ENCODE data around the gene F2R. TPM values are rescaled to one million over a fixed set of nuclear protein-coding genes. Genes with fewer than 3 reads are reported as not detected.

The F2R gene
- total and polyA plus RNA-seq, 2 experiments from 2014 or later, result 4.4 to 5.3 TPM

GRCh38 chr5:76744632-76745031, 28.7 kb downstream of the F2R start:
- H3K27me3 ChIP-seq (replicated peaks; ENCODE audit: insufficient read depth), result no peaks in the 10 kb centered on the region
- no peaks in the 10 kb centered on the region for H3K9me3 ChIP-seq (ENCODE audit: low read depth)
- H3K36me3 ChIP-seq (ENCODE audit: low read depth), result no peaks in the 10 kb centered on the region
- H3K4me2 ChIP-seq (ENCODE audit: unreplicated experiment), result no peak overlapping the region
- no peaks in the 10 kb centered on the region for H4K20me1 ChIP-seq (ENCODE audit: insufficient read depth)
- H3F3A ChIP-seq (ENCODE audit: insufficient read depth), result 0 out of 2 replicates have a peak, but pooled peaks cover 4% of the 10 kb centered on the region
- H3K9me2 ChIP-seq (ENCODE audit: insufficient read depth), result no peaks in the 10 kb centered on the region
- H3K9ac ChIP-seq, result no peak overlapping the region
- 70 to 78% methylated on average over 2 of the region's 2 CpGs for WGBS, 2 experiments (ENCODE audit: low coverage in 1 of 2, low lambda C conversion rate in 2 of 2, missing lambda C conversion rate in 2 of 2)
- DNase-seq, result no peak
- H3K27ac ChIP-seq, result no peak overlapping the region
- in situ Hi-C loops (cut with MboI), result no loop called here
- no peaks in the 10 kb centered on the region for H3K4me1 ChIP-seq (ENCODE audit: insufficient read depth)
- no peaks in the 10 kb centered on the region for H3K79me2 ChIP-seq (ENCODE audit: insufficient read depth)
- TF ChIP-seq EZH2phosphoT487 (IDR thresholded peaks at IDR 0.05; ENCODE audit: insufficient read depth, low read depth) (no peak), EZH2 (IDR thresholded peaks at IDR 0.05; ENCODE audit: insufficient read depth, poor library complexity, severe bottlenecking) (no peak)
- no peak overlapping the region for H2AFZ ChIP-seq
- H3K4me3 ChIP-seq, result no peak overlapping the region

- DNase-seq, result no peak
- Histone ChIP-seq H3K4me3 (no peak overlapping the region), H3K4me1 (ENCODE audit: insufficient read depth) (no peaks in the 10 kb centered on the region), H3K4me2 (ENCODE audit: unreplicated experiment) (no peak overlapping the region), H3K9ac (no peak overlapping the region), H3K79me2 (ENCODE audit: insufficient read depth) (no peaks in the 10 kb centered on the region), H3K27me3 (replicated peaks; ENCODE audit: insufficient read depth) (no peaks in the 10 kb centered on the region), H3K27ac (no peak overlapping the region), H3K9me3 (ENCODE audit: low read depth) (no peaks in the 10 kb centered on the region), H3K36me3 (ENCODE audit: low read depth) (no peaks in the 10 kb centered on the region), H3F3A (ENCODE audit: insufficient read depth) (0 out of 2 replicates have a peak, but pooled peaks cover 4% of the 10 kb centered on the region), H4K20me1 (ENCODE audit: insufficient read depth) (no peaks in the 10 kb centered on the region), H2AFZ (no peak overlapping the region), H3K9me2 (ENCODE audit: insufficient read depth) (no peaks in the 10 kb centered on the region)
- WGBS, 2 experiments (ENCODE audit: low coverage in 1 of 2, low lambda C conversion rate in 2 of 2, missing lambda C conversion rate in 2 of 2), result 77 to 82% methylated on average over 3 of the region's 3 CpGs
- TF ChIP-seq EZH2 (IDR thresholded peaks at IDR 0.05; ENCODE audit: insufficient read depth, poor library complexity, severe bottlenecking), result no peak
- TF ChIP-seq EZH2phosphoT487 (IDR thresholded peaks at IDR 0.05; ENCODE audit: insufficient read depth, low read depth), result no peak
- in situ Hi-C loops (cut with MboI), result no loop called here
These were observed 29.7 kb downstream of the F2R start for GRCh38 chr5:76745670-76746069.

- Histone ChIP-seq H2AFZ (no peak overlapping the region), H3K9ac (no peak overlapping the region), H3K9me2 (ENCODE audit: insufficient read depth) (no peaks in the 10 kb centered on the region), H3K9me3 (ENCODE audit: low read depth) (no peaks in the 10 kb centered on the region), H4K20me1 (ENCODE audit: insufficient read depth) (no peaks in the 10 kb centered on the region), H3F3A (ENCODE audit: insufficient read depth) (0 out of 2 replicates have a peak, but pooled peaks cover 4% of the 10 kb centered on the region), H3K4me2 (ENCODE audit: unreplicated experiment) (no peak overlapping the region), H3K27me3 (replicated peaks; ENCODE audit: insufficient read depth) (no peaks in the 10 kb centered on the region), H3K4me3 (no peak overlapping the region), H3K79me2 (ENCODE audit: insufficient read depth) (no peaks in the 10 kb centered on the region), H3K4me1 (ENCODE audit: insufficient read depth) (no peaks in the 10 kb centered on the region), H3K36me3 (ENCODE audit: low read depth) (no peaks in the 10 kb centered on the region), H3K27ac (no peak overlapping the region)
- in situ Hi-C loops (cut with MboI), result no loop called here
- 82 to 87% methylated on average over 2 of the region's 2 CpGs for WGBS, 2 experiments (ENCODE audit: low coverage in 1 of 2, low lambda C conversion rate in 2 of 2, missing lambda C conversion rate in 2 of 2)
- TF ChIP-seq EZH2 (IDR thresholded peaks at IDR 0.05; ENCODE audit: insufficient read depth, poor library complexity, severe bottlenecking) (no peak), EZH2phosphoT487 (IDR thresholded peaks at IDR 0.05; ENCODE audit: insufficient read depth, low read depth) (no peak)
- DNase-seq, result no peak
These were observed 30.8 kb downstream of the F2R start for GRCh38 chr5:76746677-76747076.

- TF ChIP-seq EZH2phosphoT487 (IDR thresholded peaks at IDR 0.05; ENCODE audit: insufficient read depth, low read depth) (no peak), EZH2 (IDR thresholded peaks at IDR 0.05; ENCODE audit: insufficient read depth, poor library complexity, severe bottlenecking) (no peak)
- Histone ChIP-seq H3K9me2 (ENCODE audit: insufficient read depth) (no peaks in the 10 kb centered on the region), H3K79me2 (ENCODE audit: insufficient read depth) (no peaks in the 10 kb centered on the region), H3K9me3 (ENCODE audit: low read depth) (no peaks in the 10 kb centered on the region), H3K36me3 (ENCODE audit: low read depth) (no peaks in the 10 kb centered on the region), H3K27me3 (replicated peaks; ENCODE audit: insufficient read depth) (no peaks in the 10 kb centered on the region), H2AFZ (no peak overlapping the region), H3K9ac (no peak overlapping the region), H3K4me3 (no peak overlapping the region), H3F3A (ENCODE audit: insufficient read depth) (0 out of 2 replicates have a peak, but pooled peaks cover 3% of the 10 kb centered on the region), H3K27ac (no peak overlapping the region), H4K20me1 (ENCODE audit: insufficient read depth) (no peaks in the 10 kb centered on the region), H3K4me2 (ENCODE audit: unreplicated experiment) (no peak overlapping the region), H3K4me1 (ENCODE audit: insufficient read depth) (no peaks in the 10 kb centered on the region)
- no peak for DNase-seq
- WGBS, 2 experiments (ENCODE audit: low coverage in 1 of 2, low lambda C conversion rate in 2 of 2, missing lambda C conversion rate in 2 of 2), result 94% methylated on average over 13 of the region's 13 CpGs
- in situ Hi-C loops (cut with MboI), result no loop called here
These were observed 31.8 kb downstream of the F2R start for GRCh38 chr5:76747706-76748105.

- no peaks in the 10 kb centered on the region for H3K4me1 ChIP-seq (ENCODE audit: insufficient read depth)
- no peak overlapping the region for H3K9ac ChIP-seq
- no peak overlapping the region for H2AFZ ChIP-seq
- WGBS, 2 experiments (ENCODE audit: low coverage in 1 of 2, low lambda C conversion rate in 2 of 2, missing lambda C conversion rate in 2 of 2), result 80 to 81% methylated on average over 5 of the region's 5 CpGs
- H3K36me3 ChIP-seq (ENCODE audit: low read depth), result no peaks in the 10 kb centered on the region
- TF ChIP-seq EZH2 (IDR thresholded peaks at IDR 0.05; ENCODE audit: insufficient read depth, poor library complexity, severe bottlenecking) (no peak), EZH2phosphoT487 (IDR thresholded peaks at IDR 0.05; ENCODE audit: insufficient read depth, low read depth) (no peak)
- H3K79me2 ChIP-seq (ENCODE audit: insufficient read depth), result no peaks in the 10 kb centered on the region
- 0 out of 2 replicates have a peak, but pooled peaks cover 7% of the 10 kb centered on the region for H3K27me3 ChIP-seq (replicated peaks; ENCODE audit: insufficient read depth)
- H3K9me2 ChIP-seq (ENCODE audit: insufficient read depth), result no peaks in the 10 kb centered on the region
- no peak for DNase-seq
- H3K9me3 ChIP-seq (ENCODE audit: low read depth), result no peaks in the 10 kb centered on the region
- no peak overlapping the region for H3K27ac ChIP-seq
- H3F3A ChIP-seq (ENCODE audit: insufficient read depth), result no peaks in the 10 kb centered on the region
- H4K20me1 ChIP-seq (ENCODE audit: insufficient read depth), result no peaks in the 10 kb centered on the region
- H3K4me3 ChIP-seq, result no peak overlapping the region
- H3K4me2 ChIP-seq (ENCODE audit: unreplicated experiment), result no peak overlapping the region
- in situ Hi-C loops (cut with MboI), result no loop called here
These were observed 35.4 kb downstream of the F2R start for GRCh38 chr5:76751291-76751690.

Data from GM23248 (cell line).